K562 (cell line): ENCODE data around the gene CDC14A. TPM values are rescaled to one million over a fixed set of nuclear protein-coding genes. Genes with fewer than 3 reads are reported as not detected.

Experiments
- CBFB ChIP-seq: sonication (generic); formaldehyde crosslinking; IDR thresholded peaks from 2 replicates; pipeline ENCODE4 v1.4.0; 2020; ENCODE audit warnings: mild to moderate bottlenecking, missing genetic modification reagents
- FIP1L1 ChIP-seq: fragments of 200-400 bp; formaldehyde crosslinking; IDR thresholded peaks from 2 replicates; pipeline ENCODE4 v1.6.1; 2018; ENCODE audit warnings: mild to moderate bottlenecking, low read depth, low read length; ENCODE audit not compliant: poor library complexity, severe bottlenecking
- MAZ ChIP-seq, 2 experiments: fragments of 450-650 bp in 1 of 2; sonication (generic) in 1 of 2; formaldehyde crosslinking; IDR thresholded peaks in 1 of 2; conservative IDR thresholded peaks in 1 of 2; 2 replicates each; pipeline versions ENCODE4 v1.4.0 to v1.5.0; 2020; ENCODE audit warnings: mild to moderate bottlenecking in 1 of 2, missing genetic modification reagents in 1 of 2
- MEF2A ChIP-seq: IDR thresholded peaks from 2 replicates; pipeline ENCODE4 v1.6.1; 2011; ENCODE audit warnings: low read depth, mild to moderate bottlenecking, low read length, moderate library complexity; ENCODE audit not compliant: control insufficient read depth
- NRF1 ChIP-seq, 2 experiments: fragments of 450-650 bp; IDR thresholded peaks in 1 of 2; conservative IDR thresholded peaks in 1 of 2; 2 replicates each; pipeline ENCODE4 v1.6.1; 2014; ENCODE audit warnings: mild to moderate bottlenecking in 2 of 2
- POU5F1 ChIP-seq: fragments of 150-350 bp; IDR thresholded peaks from 2 replicates; pipeline ENCODE4 v1.6.1; 2014; ENCODE audit warnings: borderline replicate concordance, low read length, low read depth, mild to moderate bottlenecking; ENCODE audit not compliant: partially characterized antibody
- RERE ChIP-seq: sonication (generic); formaldehyde crosslinking; IDR thresholded peaks from 2 replicates; pipeline ENCODE4 v1.8.0; 2023; ENCODE audit warnings: missing genetic modification reagents, mild to moderate bottlenecking, borderline replicate concordance
- SIRT6 ChIP-seq: IDR thresholded peaks from one replicate; pipeline ENCODE4 v1.6.1; 2012; ENCODE audit warnings: low read depth, mild to moderate bottlenecking, control low read depth, inconsistent platforms, low read length, moderate library complexity
- SOX6 ChIP-seq: fragments of 450-650 bp; IDR thresholded peaks from 2 replicates; pipeline ENCODE4 v1.6.1; 2014; ENCODE audit warnings: mild to moderate bottlenecking
- STAT6 ChIP-seq: sonication (generic); formaldehyde crosslinking; IDR thresholded peaks from 2 replicates; pipeline ENCODE4 v1.8.1; 2023; ENCODE audit warnings: mild to moderate bottlenecking, missing genetic modification reagents
- ZNF165 ChIP-seq: fragments of 250-450 bp; sonication (Bioruptor Pico); IDR thresholded peaks from 2 replicates; pipeline ENCODE4 v1.4.0; 2020; ENCODE audit warnings: borderline replicate concordance
- ZNF184 ChIP-seq: sonication (generic); formaldehyde crosslinking; IDR thresholded peaks from 2 replicates; pipeline ENCODE4 v1.5.0; 2020; ENCODE audit warnings: missing genetic modification reagents
- ZNF280A ChIP-seq: fragments of 450-650 bp; IDR thresholded peaks from 2 replicates; pipeline ENCODE4 v1.6.1; 2018; ENCODE audit warnings: mild to moderate bottlenecking, low read depth; ENCODE audit not compliant: partially characterized antibody
- ZNF644 ChIP-seq: fragments of 200-800 bp; sonication (Bioruptor generic); IDR thresholded peaks from 2 replicates; pipeline ENCODE4 v1.6.1; 2016; ENCODE audit warnings: low read depth, missing genetic modification characterization, missing compliant biosample characterization
- ZNF696 ChIP-seq: fragments of 250-450 bp; sonication (Bioruptor Pico); conservative IDR thresholded peaks from 2 replicates; pipeline ENCODE4 v1.4.0; 2020; ENCODE audit warnings: mild to moderate bottlenecking, moderate library complexity
- polyA plus RNA-seq, 8 experiments: library from polyadenylated mRNA; depleted of rRNA in 4 of 8; stranded (reverse) in 5 of 8; unstranded in 3 of 8; fragments of >200 nt; fragmentation: Nextera tagmentation in 2 of 8; fragmentation: Illumina TruSeq in 1 of 8; extraction: Ambion mirVana in 2 of 8; extraction: Trizol in 1 of 8; gene quantifications; 2 replicates each; pipeline versions ENCODE4 v1.2.1 to v1.2.3, GENCODE V29; 2011 to 2014; ENCODE audit warnings: inconsistent platforms in 1 of 8, missing spikeins in 1 of 8
- total RNA-seq, 7 experiments: library from RNA; depleted of rRNA in 6 of 7; stranded (reverse); fragments of >200 nt in 6 of 7; fragmentation: Illumina TruSeq in 2 of 7; extraction: Trizol in 2 of 7; gene quantifications; 2 replicates each; pipeline versions ENCODE4 v1.2.1 to v1.2.3, GENCODE V29; 2011 to 2021; ENCODE audit warnings: low replicate concordance in 1 of 7
- TF ChIP-seq, protein P1 (sequence below): sonication (generic); formaldehyde crosslinking; IDR thresholded peaks from 2 replicates; pipeline ENCODE4 v1.8.0; 2022; ENCODE audit warnings: missing genetic modification reagents, mild to moderate bottlenecking, borderline replicate concordance

CDC14A gene
- total and polyA plus RNA-seq, 9 of the 15 experiments (the other 6 are each of a cell fraction or from before 2014, with no cell fraction given), result 17.0 to 74.3 (median 33.4) TPM

DNA sequence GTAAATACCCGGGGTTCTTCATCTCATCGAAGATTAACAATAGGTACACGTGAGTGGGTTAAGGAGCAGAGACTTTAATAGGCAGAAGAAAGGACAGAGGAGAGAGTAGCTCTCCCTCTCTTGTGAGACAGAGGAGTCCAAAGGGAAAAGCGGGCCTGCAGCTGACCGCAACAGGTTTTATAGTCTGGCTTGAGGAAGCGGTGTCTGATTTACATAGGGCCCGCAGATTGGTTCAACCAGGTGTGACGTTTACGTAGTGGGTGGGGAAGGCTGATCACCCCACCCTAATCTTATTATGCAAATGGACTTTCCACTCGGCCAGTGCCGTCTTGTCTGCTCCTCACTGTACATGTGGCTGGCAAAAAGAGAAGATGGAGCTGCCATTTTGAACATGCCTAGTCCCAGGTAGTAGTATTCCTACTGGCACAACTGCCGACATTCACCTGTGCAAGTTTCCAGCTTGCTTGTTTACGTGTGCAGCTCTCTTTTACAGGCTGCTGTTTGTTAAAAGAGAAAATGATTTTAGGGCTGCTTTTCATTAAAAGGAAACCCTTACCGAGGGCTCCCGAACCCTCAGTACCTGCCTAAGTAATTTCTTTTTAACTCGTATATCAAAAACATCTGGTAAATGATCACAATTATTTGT, 10.6 kb downstream of the CDC14A start (continued):
- TF ChIP-seq MAZ (CRISPR knock-in tag; conservative IDR thresholded peaks at IDR 0.05 in 1 of 2, IDR thresholded peaks at IDR 0.05 in 1 of 2), result peak in 1 of 2 experiments; percentile 53; a peak in 2 of 4 replicates
- TF ChIP-seq NRF1 (conservative IDR thresholded peaks at IDR 0.05 in 1 of 2, IDR thresholded peaks at IDR 0.05 in 1 of 2), result peak; percentile 17 to 53; a peak in 3 of 4 replicates
- TF ChIP-seq ZNF280A, result no peak
- TF ChIP-seq ZNF644, result no peak
- TF ChIP-seq RERE, result no peak
- peak; percentile 87 for TF ChIP-seq SOX6
- TF ChIP-seq, protein P1, sequence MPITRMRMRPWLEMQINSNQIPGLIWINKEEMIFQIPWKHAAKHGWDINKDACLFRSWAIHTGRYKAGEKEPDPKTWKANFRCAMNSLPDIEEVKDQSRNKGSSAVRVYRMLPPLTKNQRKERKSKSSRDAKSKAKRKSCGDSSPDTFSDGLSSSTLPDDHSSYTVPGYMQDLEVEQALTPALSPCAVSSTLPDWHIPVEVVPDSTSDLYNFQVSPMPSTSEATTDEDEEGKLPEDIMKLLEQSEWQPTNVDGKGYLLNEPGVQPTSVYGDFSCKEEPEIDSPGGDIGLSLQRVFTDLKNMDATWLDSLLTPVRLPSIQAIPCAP, result no peak
- TF ChIP-seq SIRT6, result no peak
- no peak for TF ChIP-seq MEF2A
- TF ChIP-seq STAT6 (CRISPR knock-in tag), result no peak
- TF ChIP-seq FIP1L1, result no peak
- 0 out of 2 replicates have a peak, but pooled peaks have one; percentile 62 for TF ChIP-seq CBFB (CRISPR knock-in tag)
- TF ChIP-seq POU5F1, result no peak
- no peak for TF ChIP-seq ZNF165
- no peak for TF ChIP-seq ZNF184 (CRISPR knock-in tag)
- no peak for TF ChIP-seq ZNF696 (CRISPR knock-in tag)
